Middle frontal gyrus (tissue), 1 donor: Measurements from ENCODE around the gene BORCS5.
"Not testable (repeated sequence)": the region's sequence is repeated elsewhere in the genome, so short reads cannot be mapped to it uniquely, and the experiment has no call there.

Experiments
- DNase-seq: peaks from one replicate; pipeline ENCODE4 v3.0.0-alpha.2; 2015; ENCODE audit warnings: low spot score; ENCODE audit errors: extremely low spot score

The BORCS5 gene

DNA sequence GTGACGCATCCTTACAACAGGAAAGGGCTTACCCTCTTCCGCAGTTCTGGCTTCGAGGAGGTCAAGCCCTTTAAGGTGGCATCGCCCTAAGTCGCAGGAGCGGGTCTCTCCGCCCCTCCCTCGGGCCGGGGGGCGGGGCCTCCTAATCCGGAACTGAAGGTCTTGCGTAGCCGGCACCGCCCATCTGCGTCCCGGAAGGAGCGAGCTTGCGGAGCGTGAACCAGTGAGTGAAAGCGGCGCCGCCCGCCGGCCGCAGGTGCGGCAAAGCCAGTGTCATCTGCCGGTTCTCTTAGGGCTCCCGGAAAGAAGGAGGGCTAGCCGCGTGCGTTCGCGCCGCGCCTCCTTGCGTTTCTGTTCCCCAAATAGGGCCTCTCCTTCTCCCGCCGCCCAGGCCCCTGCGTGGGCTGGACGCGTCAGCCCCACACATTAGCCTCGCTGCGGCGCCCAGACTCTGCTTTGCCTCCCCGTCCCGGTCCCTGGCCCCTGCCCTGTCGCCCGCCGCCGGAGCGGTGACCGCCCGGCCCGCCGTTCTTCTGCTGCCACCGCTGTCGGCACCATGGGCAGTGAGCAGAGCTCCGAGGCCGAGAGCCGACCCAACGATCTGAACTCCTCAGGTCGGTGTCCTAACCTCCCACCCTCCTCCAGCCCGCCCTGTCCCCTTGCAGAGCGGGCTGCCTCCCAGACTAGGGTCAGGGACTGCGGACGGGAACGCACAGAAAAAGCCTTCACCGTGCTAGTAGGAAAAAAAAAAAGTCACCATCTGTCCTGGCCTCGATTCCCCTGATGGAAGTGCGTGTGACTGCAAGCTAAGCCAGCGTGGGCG lies at the start of gene BORCS5:
TSS of gene BORCS5 (plus strand) at position 183 of the 823 bp plus-strand sequence. CDS start at position 557, 374 bp downstream.
- DNase-seq: peak; percentile 92

GRCh38 chr12:12310695-12311094 lies 46.2 kb upstream of the BORCS5 start:
- not testable (repeated sequence) for DNase-seq

DNA sequence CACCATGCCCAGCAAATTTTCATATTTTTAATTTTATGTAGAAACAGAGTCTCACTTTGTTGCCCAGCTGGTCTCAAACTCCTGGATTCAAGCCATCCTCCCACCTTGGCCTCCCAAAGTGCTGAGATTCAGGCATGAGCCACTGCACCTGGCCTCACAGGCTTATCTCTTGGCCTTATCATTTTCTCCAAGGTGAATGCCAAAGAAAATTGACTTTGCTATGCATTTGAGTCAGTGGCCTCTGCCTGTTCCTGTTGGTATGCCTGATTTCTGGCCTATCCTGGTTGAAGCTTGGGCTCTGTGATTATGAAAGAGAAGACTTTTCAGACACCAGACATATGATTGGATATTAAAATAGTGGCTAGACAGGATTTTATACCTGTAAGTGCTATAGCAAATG lies 41.0 kb upstream of the BORCS5 start:
- DNase-seq: no peak

DNA sequence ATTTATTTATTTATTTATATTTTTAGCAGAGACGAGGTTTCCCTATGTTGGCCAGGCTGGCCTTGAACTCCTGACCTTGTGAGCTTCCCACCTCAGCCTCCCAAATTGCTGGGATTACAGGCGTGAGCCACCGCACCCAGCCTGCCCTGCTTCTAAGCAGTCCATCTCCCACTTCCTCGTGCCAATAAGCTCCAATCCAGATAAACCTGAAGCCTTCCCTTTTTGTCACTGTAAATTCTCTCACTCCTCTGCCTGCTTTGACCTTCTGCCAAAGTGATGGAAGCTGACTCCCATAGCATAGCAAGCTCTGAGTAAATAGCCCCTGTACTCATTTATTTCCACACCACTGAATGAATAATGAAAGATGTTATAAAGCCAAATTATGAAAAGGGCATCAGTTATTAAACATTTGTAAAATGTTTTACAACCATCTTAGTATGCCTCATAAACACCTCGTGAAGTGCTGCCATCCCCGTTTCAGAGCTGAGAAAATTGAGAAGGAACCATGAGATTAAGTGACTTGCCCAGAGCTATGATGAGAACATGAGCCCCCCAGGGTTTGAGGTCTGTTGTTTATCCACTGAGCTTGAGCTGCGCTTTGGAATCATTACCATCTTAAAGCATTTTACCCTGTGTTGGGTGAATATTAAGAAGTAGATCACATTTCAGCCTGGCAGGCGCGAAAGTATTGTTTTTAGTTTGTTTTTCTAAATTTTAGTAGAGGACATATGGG lies 37.3 kb upstream of the BORCS5 start:
- no peak for DNase-seq

- DNase-seq: no peak
These were observed 33.8 kb upstream of the BORCS5 start for GRCh38 chr12:12323118-12323517.

DNA sequence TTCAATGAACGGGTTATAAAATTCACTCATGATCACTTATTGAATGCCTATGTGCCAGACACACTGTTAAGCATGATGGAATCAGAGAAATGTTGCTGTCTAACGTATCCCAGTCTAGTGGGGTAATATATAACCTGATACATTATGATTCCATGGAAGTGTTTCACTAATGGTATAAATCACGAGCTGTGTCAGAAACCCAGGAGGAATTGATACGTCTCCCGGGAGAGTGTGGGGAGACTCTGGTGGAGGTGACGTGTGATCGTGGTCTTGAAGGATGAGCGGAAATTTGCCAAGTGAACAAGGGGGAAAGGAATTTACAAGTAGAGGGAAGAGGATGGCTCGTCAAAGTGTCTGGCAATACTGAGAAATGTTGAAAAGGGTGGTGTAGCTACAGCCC lies 33.3 kb upstream of the BORCS5 start:
- no peak for DNase-seq

- no peak for DNase-seq
These were observed 30.6 kb upstream of the BORCS5 start for GRCh38 chr12:12326262-12326661.

DNA sequence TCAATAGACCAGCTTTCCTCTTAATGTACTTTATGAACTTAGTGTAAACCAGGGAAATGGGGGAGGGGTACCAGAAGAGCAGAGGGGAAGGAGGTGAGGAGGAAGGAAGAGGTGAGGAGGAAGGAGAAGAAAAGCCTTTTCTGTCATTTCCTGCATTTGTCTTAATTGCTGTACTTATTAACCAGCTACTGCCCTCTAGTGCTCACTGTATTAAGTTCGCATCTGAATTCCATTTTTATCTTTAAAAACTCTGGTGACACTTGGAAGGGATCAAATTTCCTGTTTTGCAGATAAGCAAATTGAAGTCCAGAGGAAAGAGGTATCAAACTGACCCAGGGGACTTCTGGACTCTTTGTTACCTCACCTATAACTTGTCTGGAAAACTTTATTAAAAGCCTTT lies 29.1 kb upstream of the BORCS5 start:
- DNase-seq: no peak

DNA sequence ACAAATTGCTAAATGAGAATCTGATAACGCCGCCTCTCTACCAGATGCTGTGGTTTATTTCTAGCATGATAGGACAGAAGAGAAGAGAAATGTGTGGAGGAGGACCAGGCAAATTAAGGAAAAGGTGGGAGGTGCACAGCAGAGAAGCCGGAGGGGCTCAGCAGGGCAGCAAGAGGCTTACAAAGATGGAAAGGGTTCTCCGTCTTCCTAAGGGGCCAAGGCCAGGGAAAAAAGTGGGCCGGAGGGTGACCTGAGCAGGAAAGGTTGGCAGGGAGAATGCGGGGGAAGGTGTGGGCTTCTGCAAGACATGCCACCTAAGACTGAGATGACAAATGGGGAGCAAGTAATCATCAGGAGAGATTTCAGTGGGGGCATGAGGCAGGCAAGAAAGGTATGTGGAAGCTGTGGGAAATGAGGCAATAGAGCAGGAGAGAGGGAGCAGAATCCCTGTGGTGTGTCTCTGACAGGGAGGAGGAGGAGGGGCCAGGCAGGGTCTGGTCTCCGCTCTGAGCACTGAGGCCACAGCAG lies 25.6 kb upstream of the BORCS5 start:
- peak; percentile 37 for DNase-seq

DNA sequence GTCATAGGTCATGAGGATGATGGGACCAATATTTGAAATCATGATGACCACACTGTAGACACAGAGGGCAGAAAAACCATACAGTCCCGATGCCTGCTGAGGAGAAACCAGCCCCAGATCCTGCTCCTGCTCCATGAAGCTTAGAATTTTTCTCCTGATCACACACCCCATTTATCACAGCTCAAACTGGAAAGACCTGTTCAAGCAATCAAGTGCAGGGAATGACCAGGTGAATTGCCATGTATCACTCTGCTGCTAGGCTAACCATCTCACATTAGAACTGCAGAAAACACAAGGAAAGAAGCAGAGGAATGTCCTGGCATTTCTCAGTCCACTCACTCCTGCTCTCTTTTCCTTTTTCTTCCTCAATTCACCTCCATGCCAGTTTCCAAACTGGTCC lies 25.0 kb upstream of the BORCS5 start:
- no peak for DNase-seq

- no peak for DNase-seq
These were observed 23.2 kb upstream of the BORCS5 start for GRCh38 chr12:12333407-12334366.

DNA sequence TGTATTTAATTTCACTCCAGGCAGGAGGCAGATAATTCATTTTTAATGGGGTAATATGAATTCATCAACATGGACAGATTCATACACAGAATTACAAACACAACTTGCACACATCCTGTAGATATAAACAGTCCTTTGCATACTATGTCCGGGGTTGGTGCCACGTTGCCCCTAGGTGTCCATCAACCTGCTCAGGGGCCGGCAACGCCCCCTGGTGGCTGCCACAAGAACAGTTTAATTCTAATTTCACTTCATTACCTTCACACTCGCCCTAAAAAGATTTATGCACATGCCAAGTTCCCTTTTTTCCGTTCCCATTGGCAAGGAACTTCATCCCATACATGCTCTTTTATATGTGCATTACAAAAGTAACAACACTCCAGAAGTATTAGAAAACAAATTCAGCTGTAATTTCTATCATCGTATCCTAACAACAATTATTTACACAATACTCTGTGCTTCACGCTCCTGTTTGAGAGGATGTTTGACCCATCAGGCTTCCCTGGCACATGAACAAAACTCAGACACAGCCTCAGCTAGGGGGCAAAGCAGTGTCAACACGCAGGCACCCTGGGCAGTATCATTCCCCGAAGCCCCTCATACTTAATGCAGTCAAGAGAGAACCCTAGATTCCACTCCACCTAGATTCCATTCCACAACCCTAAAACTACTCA lies 22.4 kb upstream of the BORCS5 start:
- no peak for DNase-seq

- DNase-seq: no peak
These were observed 20.8 kb upstream of the BORCS5 start for GRCh38 chr12:12336049-12336411.

GRCh38 chr12:12336511-12336910 lies 20.4 kb upstream of the BORCS5 start:
- DNase-seq: no peak

GRCh38 chr12:12338527-12339168 lies 18.2 kb upstream of the BORCS5 start:
- DNase-seq: no peak

DNA sequence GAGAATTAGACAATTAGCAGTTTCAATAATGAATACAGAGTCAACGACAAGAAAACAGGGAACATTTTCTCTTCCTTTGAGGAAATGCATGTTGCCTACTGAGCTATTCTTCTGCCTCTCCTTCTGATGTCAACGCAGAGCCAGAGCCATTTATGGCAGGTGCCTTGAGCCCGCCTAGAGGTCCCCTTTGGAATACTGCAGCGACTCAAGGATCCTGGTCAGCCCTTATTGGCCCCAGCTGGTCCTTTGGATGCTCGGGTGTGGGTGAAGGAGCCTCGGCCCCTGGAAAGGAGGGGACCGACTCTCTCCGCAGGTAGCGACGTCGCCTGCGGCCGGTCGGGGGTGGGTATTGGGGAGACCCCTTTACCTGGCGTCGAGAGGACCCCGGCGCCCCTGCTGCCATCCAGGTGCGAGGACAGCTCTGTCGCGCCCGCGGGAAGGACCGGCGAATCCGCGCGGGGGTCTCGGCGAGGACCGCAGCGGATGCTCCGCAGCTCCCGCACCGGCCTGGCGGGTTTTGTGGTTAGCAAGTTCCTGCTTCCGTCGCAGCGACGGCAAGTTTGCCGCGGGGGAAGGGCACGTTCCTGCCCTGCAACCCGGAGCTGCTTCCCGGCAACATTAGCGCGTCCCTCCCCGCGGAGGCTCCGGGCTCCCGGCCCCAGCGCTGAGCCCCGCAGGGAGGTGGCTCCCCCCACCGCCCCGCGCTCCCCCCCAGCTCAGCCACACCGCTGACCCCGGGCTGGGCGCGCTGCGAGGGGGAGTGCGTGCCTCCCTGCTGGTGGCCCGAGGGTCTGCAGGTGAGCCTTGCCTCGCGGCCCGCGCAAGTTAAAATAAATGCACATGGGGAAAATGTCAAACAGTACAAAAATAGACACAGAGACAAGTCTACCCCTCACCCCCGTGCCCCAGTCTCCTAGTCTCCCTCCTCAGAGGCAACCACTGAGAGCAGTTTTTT lies 6.9 kb upstream of the BORCS5 start, which contains the start of gene MANSC1:
TSS of gene MANSC1 (minus strand) at position 532 of the 955 bp plus-strand sequence. CDS start 6,928 bp downstream, outside the sequence.
- DNase-seq: no peak

DNA sequence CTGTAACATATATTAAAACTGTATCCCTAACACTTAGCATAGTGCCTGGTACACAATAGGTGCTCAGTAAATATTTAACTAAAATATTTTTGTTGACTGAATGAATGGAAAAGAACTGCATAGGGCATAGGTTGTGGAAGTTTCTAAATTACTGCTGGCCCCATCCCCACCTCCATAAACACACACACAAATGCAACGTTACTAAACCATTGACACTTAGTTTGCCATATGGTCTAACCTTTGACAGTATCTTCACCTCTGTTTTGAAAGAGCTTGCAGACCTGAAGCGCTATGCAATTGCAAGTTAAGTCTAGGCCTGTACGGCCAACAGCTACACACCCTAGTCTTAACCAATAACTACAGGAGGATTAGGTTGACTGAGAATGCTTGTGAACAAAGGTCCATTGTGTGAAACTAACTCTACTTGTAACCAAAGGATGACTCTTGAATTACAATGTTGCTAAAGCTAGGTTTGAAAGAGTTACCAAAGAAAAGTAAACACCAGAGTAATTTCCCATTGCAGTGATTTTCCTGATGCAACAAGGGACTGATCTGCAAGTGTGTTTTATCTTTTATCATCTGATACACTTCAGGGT lies 5.9 kb upstream of the BORCS5 start:
- DNase-seq: no peak

DNA sequence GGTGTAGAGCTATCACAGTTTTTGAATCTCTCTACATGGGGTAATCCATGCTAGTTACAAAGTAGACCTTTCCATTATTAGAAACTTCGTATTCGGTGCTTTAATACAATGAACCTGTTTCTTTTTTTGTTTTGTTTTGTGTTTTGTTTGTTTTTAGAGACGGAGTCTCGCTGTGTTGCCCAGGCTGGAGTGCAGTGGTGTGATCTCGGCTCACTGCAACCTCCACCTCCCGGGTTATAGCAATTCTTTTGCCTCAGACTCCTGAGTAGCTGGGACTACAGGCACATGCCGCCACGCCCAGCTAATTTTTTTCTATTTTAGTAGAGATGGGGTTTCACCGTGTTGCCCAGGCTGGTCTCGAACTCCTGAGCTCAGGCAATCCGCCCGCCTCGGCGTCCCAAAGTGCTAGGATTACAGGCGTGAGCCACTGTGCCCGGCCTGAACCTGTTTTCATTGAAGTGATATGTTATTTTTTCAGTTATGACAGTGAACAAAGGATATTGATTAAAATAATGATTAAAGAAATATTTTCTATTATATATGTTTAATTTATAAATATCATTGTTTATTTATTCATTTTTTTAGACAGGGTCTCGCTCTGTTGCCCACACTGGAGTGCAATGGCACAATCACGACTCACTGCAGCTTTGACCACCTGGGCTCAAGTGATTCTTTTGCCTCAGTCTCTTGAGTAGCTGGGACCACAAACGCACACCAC lies 5.3 kb upstream of the BORCS5 start:
- DNase-seq: not testable (repeated sequence)
